ENCODE measurements around the gene MYO9A.

MYO9A gene

GRCh38 chr15:71812966-71813722 is 304.8 kb downstream of the MYO9A start:
- TF ChIP-seq CTCF (IDR thresholded peaks at IDR 0.05; ENCODE audit: low read length, missing control alignments), result no peak
- no peak for DNase-seq (ENCODE audit: low read depth)
- H3K4me3 ChIP-seq (replicated peaks; ENCODE audit: low read depth, low read length), result no peak overlapping the region

GRCh38 chr15:71811752-71812735 is 305.9 kb downstream of the MYO9A start:
- TF ChIP-seq CTCF (IDR thresholded peaks at IDR 0.05; ENCODE audit: low read length, missing control alignments), result no peak
- H3K4me3 ChIP-seq (replicated peaks; ENCODE audit: low read depth, low read length), result no peak overlapping the region

GRCh38 chr15:71811036-71811736 is 306.8 kb downstream of the MYO9A start:
- DNase-seq (ENCODE audit: low read depth), result no peak
- H3K4me3 ChIP-seq (replicated peaks; ENCODE audit: low read depth, low read length), result no peak overlapping the region
- no peak for TF ChIP-seq CTCF (IDR thresholded peaks at IDR 0.05; ENCODE audit: low read length, missing control alignments)

More at GRCh38 chr15:71811752-71812735, 305.9 kb downstream of the MYO9A start:
- no peak for DNase-seq (ENCODE audit: low read depth)

GRCh38 chr15:71810256-71811035 is 307.5 kb downstream of the MYO9A start, which contains the start of gene NR2E3:
Gene NR2E3, plus strand, starts transcription at chr15:71810554. Its CDS starts 190 bp downstream, at chr15:71810744.
- DNase-seq (ENCODE audit: low read depth), result no peak
- H3K4me3 ChIP-seq (replicated peaks; ENCODE audit: low read depth, low read length), result no peak within 1 kb of the TSS
- no peak for TF ChIP-seq CTCF (IDR thresholded peaks at IDR 0.05; ENCODE audit: low read length, missing control alignments)

GRCh38 chr15:71809346-71809745 is 308.6 kb downstream of the MYO9A start:
- DNase-seq (ENCODE audit: low read depth), result no peak
- no peak for TF ChIP-seq CTCF (IDR thresholded peaks at IDR 0.05; ENCODE audit: low read length, missing control alignments)
- H3K4me3 ChIP-seq (replicated peaks; ENCODE audit: low read depth, low read length), result no peak overlapping the region

Measured in fibroblast of pulmonary artery (primary cell).